ENCODE data around the gene NDUFS3. TPM values are rescaled to one million over a fixed set of nuclear protein-coding genes. Genes with fewer than 3 reads are reported as not detected.
"Not testable (repeated sequence)": the region's sequence is repeated elsewhere in the genome, so short reads cannot be mapped to it uniquely, and the experiment has no call there.

The NDUFS3 gene
- total RNA-seq (10 to 100 TPM; 76.2 to 89.0 TPM), polyA plus RNA-seq (ENCODE audit: insufficient read length in 6 of 6) (100 to 1,000 TPM in 5 of 6 donors, 10 to 100 TPM in 1; 99.6 to 105 (median 103) TPM)
- long read RNA-seq, donor 1, transcript NDUFS3-201 (7 exons, 958 nt) = major isoform, 61 of 138 reads
- long read RNA-seq, donor 1, partial matches to known transcripts = 39 of 138 reads
- long read RNA-seq, donor 1, other reads (novel, unspliced or antisense) = 32 of 138 reads
- long read RNA-seq, donor 2, transcript NDUFS3-204 (3 exons, 779 nt) = minor isoform, 6 of 52 reads
- long read RNA-seq, donor 2, transcript NDUFS3-205 (2 exons, 269 nt) = minor isoform, 5 of 52 reads
- long read RNA-seq, donor 2, transcript NDUFS3-201 (7 exons, 958 nt) = major isoform, 40 of 52 reads
- long read RNA-seq, donor 2, partial matches to known transcripts = 0 of 52 reads
- long read RNA-seq, donor 2, other reads (novel, unspliced or antisense) = 0 of 52 reads
- long read RNA-seq, donor 3, transcript NDUFS3-201 (7 exons, 958 nt) = major isoform, 39 of 55 reads
- long read RNA-seq, donor 3, transcript NDUFS3-205 (2 exons, 269 nt) = minor isoform, 6 of 55 reads
- long read RNA-seq, donor 3, partial matches to known transcripts = 5 of 55 reads
- long read RNA-seq, donor 3, other reads (novel, unspliced or antisense) = 0 of 55 reads
- long read RNA-seq, donor 4, transcript NDUFS3-201 (7 exons, 958 nt) = major isoform, 93 of 98 reads
- long read RNA-seq, donor 4, partial matches to known transcripts = 0 of 98 reads
- long read RNA-seq, donor 4, other reads (novel, unspliced or antisense) = 3 of 98 reads
- long read RNA-seq, donor 5, transcript NDUFS3-201 (7 exons, 958 nt) = major isoform, 51 of 57 reads
- long read RNA-seq, donor 5, partial matches to known transcripts = 0 of 57 reads
- long read RNA-seq, donor 5, other reads (novel, unspliced or antisense) = 0 of 57 reads
- long read RNA-seq, donor 6, transcript NDUFS3-205 (2 exons, 269 nt) = minor isoform, 8 of 78 reads
- long read RNA-seq, donor 6, transcript NDUFS3-201 (7 exons, 958 nt) = major isoform, 59 of 78 reads
- long read RNA-seq, donor 6, partial matches to known transcripts = 6 of 78 reads
- long read RNA-seq, donor 6, other reads (novel, unspliced or antisense) = 0 of 78 reads
- long read RNA-seq, donor 7, transcript NDUFS3-201 (7 exons, 958 nt) = major isoform, 38 of 40 reads
- long read RNA-seq, donor 7, partial matches to known transcripts = 0 of 40 reads
- long read RNA-seq, donor 7, other reads (novel, unspliced or antisense) = 0 of 40 reads
- long read RNA-seq, donor 8, transcript NDUFS3-201 (7 exons, 958 nt) = major isoform, 22 of 70 reads
- long read RNA-seq, donor 8, transcript NDUFS3-205 (2 exons, 269 nt) = minor isoform, 5 of 70 reads
- long read RNA-seq, donor 8, partial matches to known transcripts = 37 of 70 reads
- long read RNA-seq, donor 8, other reads (novel, unspliced or antisense) = 0 of 70 reads
- long read RNA-seq, donor 9, partial matches to known transcripts = 0 of 1 reads
- long read RNA-seq, donor 9, other reads (novel, unspliced or antisense) = 0 of 1 reads
- long read RNA-seq, donor 10, transcript NDUFS3-201 (7 exons, 958 nt) = major isoform, 110 of 123 reads
- long read RNA-seq, donor 10, partial matches to known transcripts = 4 of 123 reads
- long read RNA-seq, donor 10, other reads (novel, unspliced or antisense) = 9 of 123 reads
- long read RNA-seq, donor 11, transcript NDUFS3-204 (3 exons, 779 nt) = minor isoform, 5 of 111 reads
- long read RNA-seq, donor 11, transcript NDUFS3-205 (2 exons, 269 nt) = minor isoform, 9 of 111 reads
- long read RNA-seq, donor 11, transcript NDUFS3-201 (7 exons, 958 nt) = major isoform, 77 of 111 reads
- long read RNA-seq, donor 11, partial matches to known transcripts = 15 of 111 reads
- long read RNA-seq, donor 11, other reads (novel, unspliced or antisense) = 0 of 111 reads
- long read RNA-seq, donor 12, transcript NDUFS3-201 (7 exons, 958 nt) = major isoform, 46 of 48 reads
- long read RNA-seq, donor 12, partial matches to known transcripts = 0 of 48 reads
- long read RNA-seq, donor 12, other reads (novel, unspliced or antisense) = 0 of 48 reads

GRCh38 chr11:47578524-47579494 lies at the start of gene NDUFS3, which contains the start of gene KBTBD4:
Gene NDUFS3, plus strand, starts transcription at chr11:47579074. Its CDS starts 18 bp downstream, at chr11:47579092.
Gene KBTBD4, minus strand, starts transcription at chr11:47578970. Its CDS starts 19 bp downstream, at chr11:47578951.
- H3K27ac ChIP-seq = peak within 1 kb of the TSS; percentile 87 to 89
- no peaks in the 10 kb centered on the region for H3K27me3 ChIP-seq
- H3K4me3 ChIP-seq = peak within 1 kb of the TSS; percentile 95 to 97
- peaks cover 0 to 74% of the 10 kb centered on the region in 2 donors for H3K36me3 ChIP-seq
- no peak for TF ChIP-seq CTCF (IDR thresholded peaks at IDR 0.05)
- intact Hi-C loops (cut with DNase I) = no loop called here
- DNase-seq (peak; percentile 90 to 95 (median 92)), ATAC-seq (peak; percentile 98)
- peaks cover 18 to 35% of the 10 kb centered on the region in 2 donors for H3K4me1 ChIP-seq
- H3K9me3 ChIP-seq = no peaks in the 10 kb centered on the region

GRCh38 chr11:47529951-47530350 lies 48.9 kb upstream of the NDUFS3 start:
- TF ChIP-seq CTCF (IDR thresholded peaks at IDR 0.05) = no peak
- intact Hi-C loops (cut with DNase I) = no loop called here
- H3K4me3 ChIP-seq = no peak overlapping the region
- peaks cover 0 to 9% of the 10 kb centered on the region in 2 donors for H3K36me3 ChIP-seq
- ATAC-seq = no peak
- no peaks in the 10 kb centered on the region for H3K9me3 ChIP-seq
- no peak overlapping the region for H3K27ac ChIP-seq
- DNase-seq = no peak
- peaks cover 7 to 68% of the 10 kb centered on the region in 2 donors for H3K4me1 ChIP-seq
- no peaks in the 10 kb centered on the region for H3K27me3 ChIP-seq

- intact Hi-C loops (cut with DNase I); H3K9me3 ChIP-seq; H3K27me3 ChIP-seq; H3K27ac ChIP-seq; DNase-seq; H3K4me3 ChIP-seq; ATAC-seq: not testable (repeated sequence)
- H3K4me1 ChIP-seq = peaks cover 4 to 67% of the 10 kb centered on the region in 2 donors
- peaks cover 0 to 15% of the 10 kb centered on the region in 2 donors for H3K36me3 ChIP-seq
These were observed 48.2 kb upstream of the NDUFS3 start for GRCh38 chr11:47530721-47531120.

GRCh38 chr11:47531666-47532065 lies 47.2 kb upstream of the NDUFS3 start:
- Histone ChIP-seq H3K4me3 (no peak overlapping the region), H3K27me3 (no peaks in the 10 kb centered on the region), H3K4me1 (peaks cover 11 to 67% of the 10 kb centered on the region in 2 donors), H3K9me3 (no peaks in the 10 kb centered on the region), H3K36me3 (peaks cover 0 to 15% of the 10 kb centered on the region in 2 donors), H3K27ac (no peak overlapping the region)
- DNase-seq (no peak), ATAC-seq (no peak)
- intact Hi-C loops (cut with DNase I) = no loop called here
- no peak for TF ChIP-seq CTCF (IDR thresholded peaks at IDR 0.05)

Data from left lung (tissue), 14 donors.